ENCODE measurements around the gene SPRN.
"Not testable (repeated sequence)": the region's sequence is repeated elsewhere in the genome, so short reads cannot be mapped to it uniquely, and the experiment has no call there.

The SPRN gene

GRCh38 chr10:133384071-133384470 lies 40.4 kb downstream of the SPRN start:
- no peak for DNase-seq (ENCODE audit: low spot score)

- no peak for DNase-seq (ENCODE audit: low spot score)
Measured at GRCh38 chr10:133383551-133383950, 40.9 kb downstream of the SPRN start.

GRCh38 chr10:133381036-133381435 lies 43.4 kb downstream of the SPRN start:
- no peak for DNase-seq (ENCODE audit: low spot score)

GRCh38 chr10:133379801-133380666 lies 44.4 kb downstream of the SPRN start:
- no peak for DNase-seq (ENCODE audit: low spot score)

- DNase-seq (ENCODE audit: low spot score) = no peak
Measured at GRCh38 chr10:133379152-133379800, 45.1 kb downstream of the SPRN start, which contains the start of gene PAOX. TSS of gene PAOX (plus strand) at chr10:133379262. CDS start at chr10:133379317, 55 bp downstream.

- DNase-seq (ENCODE audit: low spot score) = no peak
Measured at GRCh38 chr10:133378251-133379096, 46.0 kb downstream of the SPRN start.

GRCh38 chr10:133377818-133378250 lies 46.6 kb downstream of the SPRN start:
- no peak for DNase-seq (ENCODE audit: low spot score)

- DNase-seq (ENCODE audit: low spot score) = no peak
Measured at GRCh38 chr10:133377025-133377817, 47.2 kb downstream of the SPRN start.

GRCh38 chr10:133376183-133376582 lies 48.2 kb downstream of the SPRN start:
- DNase-seq (ENCODE audit: low spot score) = not testable (repeated sequence)

- DNase-seq (ENCODE audit: low spot score) = no peak
Measured at GRCh38 chr10:133375357-133376115, 48.9 kb downstream of the SPRN start.

- DNase-seq (ENCODE audit: low spot score) = peak; percentile 89
Measured at GRCh38 chr10:133373174-133374090, 51.0 kb downstream of the SPRN start, which contains the start of gene ECHS1. TSS of gene ECHS1 (minus strand) at chr10:133373354. CDS start at chr10:133373333, 21 bp downstream.

GRCh38 chr10:133372507-133372906 lies 51.9 kb downstream of the SPRN start:
- no peak for DNase-seq (ENCODE audit: low spot score)

Data from kidney capillary endothelial cell (primary cell).